Left ventricle myocardium inferior (tissue), 1 donor: Measurements from ENCODE around the gene POLR3E. TPM values are rescaled to one million over a fixed set of nuclear protein-coding genes. Genes with fewer than 3 reads are reported as not detected.

Source experiments
- DNase-seq: peaks from one replicate; pipeline ENCODE4 v3.0.0-alpha.2; 2020
- H3K27ac ChIP-seq: fragments of 200-600 bp; replicated peaks from 2 replicates; pipeline ENCODE4 v1.8.0; 2021
- H3K27me3 ChIP-seq: fragments of 200-600 bp; 2 replicates; pipeline ENCODE4 v1.8.0; 2021; ENCODE audit warnings: low read depth
- H3K36me3 ChIP-seq: fragments of 200-600 bp; 2 replicates; pipeline ENCODE4 v1.8.0; 2021
- H3K4me1 ChIP-seq: fragments of 200-600 bp; 2 replicates; pipeline ENCODE4 v1.8.0; 2021
- H3K4me3 ChIP-seq: fragments of 200-600 bp; 2 replicates; pipeline ENCODE4 v1.8.0; 2021; ENCODE audit warnings: mild to moderate bottlenecking, moderate library complexity
- H3K9me3 ChIP-seq: fragments of 200-600 bp; replicated peaks from 2 replicates; pipeline ENCODE4 v1.8.0; 2021
- CTCF ChIP-seq: fragments of 200-600 bp; IDR thresholded peaks from 2 replicates; pipeline ENCODE4 v1.8.0; 2021; ENCODE audit warnings: antibody characterized with exemption, mild to moderate bottlenecking, borderline replicate concordance
- intact Hi-C: fragments of 100-400 bp; cut with micrococcal nuclease; formaldehyde crosslinking; loops from one replicate; pipeline ENCODE4 v1.11.0; 2022
- total RNA-seq: library from RNA; stranded (reverse); fragmentation: NEBNext Ultra II Directional; extraction: Animal tissue kit (Norgen Biotek cat#: 25700); gene quantifications from one replicate; pipeline ENCODE4 v1.2.1, GENCODE V29; 2021
- donor health status: DM: no; HTN: yes; CAD: no; lungs with severe emphysema.

POLR3E gene
- total RNA-seq, 1 donor from 2014 or later, result 38.4 TPM

DNA sequence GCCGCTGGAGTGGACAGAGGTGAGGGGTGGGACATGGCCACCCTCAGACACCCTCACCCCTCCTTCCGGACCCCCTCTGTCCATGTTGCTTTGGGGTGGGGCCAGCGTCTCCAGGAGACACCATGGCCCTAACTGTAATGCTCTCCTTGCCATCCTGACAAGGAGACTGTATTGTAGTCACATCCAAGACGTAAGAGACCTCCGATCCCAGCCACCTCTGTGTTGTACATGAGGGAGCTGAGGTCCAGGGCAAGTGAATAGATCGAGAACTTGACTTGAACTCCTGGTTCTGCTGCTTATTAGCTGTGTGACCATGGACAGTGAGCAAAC, 30.2 kb downstream of the POLR3E start:
- H3K27me3 ChIP-seq, result no peaks in the 10 kb centered on the region
- peaks cover 15% of the 10 kb centered on the region for H3K4me1 ChIP-seq
- DNase-seq, result no peak
- TF ChIP-seq CTCF, result no peak
- H3K4me3 ChIP-seq, result no peak overlapping the region
- no peaks in the 10 kb centered on the region for H3K9me3 ChIP-seq
- H3K27ac ChIP-seq, result no peak overlapping the region
- intact Hi-C loops, result no loop called here
- peaks cover 93% of the 10 kb centered on the region for H3K36me3 ChIP-seq

GRCh38 chr16:22328081-22328725, 31.0 kb downstream of the POLR3E start:
- peaks cover 95% of the 10 kb centered on the region for H3K36me3 ChIP-seq
- DNase-seq, result no peak

GRCh38 chr16:22329199-22329695, 32.0 kb downstream of the POLR3E start:
- no peak overlapping the region for H3K27ac ChIP-seq
- intact Hi-C loops, result no loop called here
- no peak for TF ChIP-seq CTCF
- no peaks in the 10 kb centered on the region for H3K9me3 ChIP-seq
- H3K36me3 ChIP-seq, result peaks cover 98% of the 10 kb centered on the region
- no peak overlapping the region for H3K4me3 ChIP-seq
- no peak for DNase-seq
- peaks cover 15% of the 10 kb centered on the region for H3K4me1 ChIP-seq
- no peaks in the 10 kb centered on the region for H3K27me3 ChIP-seq

More at GRCh38 chr16:22328081-22328725, 31.0 kb downstream of the POLR3E start:
- Histone ChIP-seq H3K4me3 (no peak overlapping the region), H3K27ac (no peak overlapping the region), H3K27me3 (no peaks in the 10 kb centered on the region), H3K4me1 (peaks cover 15% of the 10 kb centered on the region), H3K9me3 (no peaks in the 10 kb centered on the region)
- no peak for TF ChIP-seq CTCF
- intact Hi-C loops, result no loop called here

DNA sequence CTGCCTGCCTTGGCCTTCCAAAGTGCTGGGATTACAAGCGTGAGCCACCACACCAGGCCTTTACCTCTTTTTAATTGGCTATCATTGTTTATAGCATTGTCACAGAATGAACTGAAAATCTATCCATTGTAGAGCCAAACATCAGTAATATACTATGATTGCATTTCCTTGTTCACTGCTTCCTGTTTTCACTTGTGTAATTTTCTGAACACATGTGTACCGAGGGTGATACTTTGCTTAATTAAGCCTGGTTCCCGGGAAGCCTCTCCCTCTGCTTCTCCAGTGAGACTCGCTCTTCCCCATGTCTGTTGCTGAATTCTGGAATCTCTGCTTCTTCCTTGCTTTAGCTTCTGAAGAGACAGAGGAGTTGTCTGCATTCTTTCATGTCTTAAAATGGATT, 33.1 kb downstream of the POLR3E start:
- Histone ChIP-seq H3K9me3 (no peaks in the 10 kb centered on the region), H3K36me3 (peaks cover 98% of the 10 kb centered on the region), H3K4me1 (peaks cover 15% of the 10 kb centered on the region), H3K27me3 (no peaks in the 10 kb centered on the region), H3K27ac (no peak overlapping the region), H3K4me3 (no peak overlapping the region)
- no peak for DNase-seq
- no peak for TF ChIP-seq CTCF
- intact Hi-C loops, result no loop called here

GRCh38 chr16:22333457-22333994, 36.3 kb downstream of the POLR3E start:
- H3K27ac ChIP-seq, result no peak overlapping the region
- no peaks in the 10 kb centered on the region for H3K27me3 ChIP-seq
- TF ChIP-seq CTCF, result no peak
- H3K4me3 ChIP-seq, result no peak overlapping the region
- intact Hi-C loops, result no loop called here
- peaks cover 23% of the 10 kb centered on the region for H3K9me3 ChIP-seq
- peaks cover 86% of the 10 kb centered on the region for H3K36me3 ChIP-seq
- H3K4me1 ChIP-seq, result peaks cover 6% of the 10 kb centered on the region
- no peak for DNase-seq
